ENCODE measurements around the gene CFAP97D2.
"Not testable (repeated sequence)": the region's sequence is repeated elsewhere in the genome, so short reads cannot be mapped to it uniquely, and the experiment has no call there.

Gene CFAP97D2

DNA sequence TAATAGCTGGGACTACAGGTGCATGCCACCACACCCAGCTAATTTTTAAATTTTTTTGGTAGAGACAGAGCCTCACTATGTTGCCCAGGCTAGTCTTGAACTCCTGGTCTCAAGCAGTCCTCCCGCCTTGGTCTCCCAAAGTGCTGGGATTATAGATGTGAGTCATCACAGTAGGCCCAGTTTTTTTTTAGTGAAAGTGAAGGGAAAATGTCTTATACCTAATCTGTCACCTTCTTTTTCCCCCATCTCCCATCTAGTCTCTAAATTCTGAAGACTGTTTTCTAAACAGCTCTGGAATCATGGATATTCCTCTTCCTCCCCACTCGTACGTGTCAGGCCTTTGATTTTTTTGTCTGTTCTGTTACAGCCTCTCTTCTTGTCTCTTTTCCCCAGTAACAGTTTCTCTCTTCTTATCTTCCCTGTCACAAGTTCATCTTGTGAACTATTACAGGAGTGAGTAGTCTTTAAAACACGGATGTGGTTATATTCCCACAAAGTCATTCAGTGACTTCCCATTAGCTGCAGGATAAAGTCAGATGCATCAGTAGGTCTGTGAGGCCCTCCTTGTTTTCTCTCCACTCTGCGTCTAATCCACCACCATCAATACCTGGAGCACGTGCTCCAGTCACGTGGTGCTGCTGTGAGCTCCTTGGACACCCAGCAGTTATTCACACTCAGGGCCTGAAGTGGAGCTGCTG, 58.5 kb downstream of the CFAP97D2 start:
- DNase-seq: no peak

DNA sequence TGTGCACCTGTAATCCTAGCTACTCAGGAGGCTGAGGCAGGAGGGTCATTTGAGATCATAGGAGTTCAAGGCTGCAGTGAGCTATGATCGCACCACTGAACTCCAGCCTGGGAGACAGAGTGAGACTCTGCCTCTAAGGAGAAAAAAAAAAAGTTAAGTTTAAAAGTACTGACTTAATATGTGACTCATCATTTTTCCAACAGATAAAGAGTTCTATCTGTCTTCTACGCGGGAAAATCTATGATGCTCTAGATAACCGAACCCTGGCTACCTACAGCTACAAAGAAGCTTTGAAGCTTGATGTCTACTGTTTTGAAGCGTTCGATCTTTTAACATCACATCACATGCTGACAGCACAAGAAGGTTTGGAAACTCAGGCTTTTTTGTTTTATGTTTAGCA, 62.9 kb downstream of the CFAP97D2 start:
- DNase-seq: no peak

DNA sequence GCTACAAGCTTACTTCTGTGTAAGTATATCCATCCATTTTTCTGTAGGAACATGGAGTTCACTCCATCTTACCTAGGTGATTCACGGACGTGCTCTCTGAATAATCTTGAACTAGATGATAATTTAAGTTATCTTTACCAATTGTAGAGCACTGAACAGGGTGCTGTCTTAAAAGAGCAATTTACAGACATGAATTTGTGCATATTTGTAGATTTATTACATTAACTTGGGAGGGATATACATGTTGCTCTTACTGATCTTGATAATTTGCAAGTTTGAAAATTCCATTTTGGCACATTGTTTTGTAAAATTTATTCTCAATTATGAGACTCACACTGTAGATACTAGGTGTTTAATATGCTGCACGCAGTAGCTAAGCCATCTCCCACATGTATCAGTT, 64.9 kb downstream of the CFAP97D2 start:
- no peak for DNase-seq

DNA sequence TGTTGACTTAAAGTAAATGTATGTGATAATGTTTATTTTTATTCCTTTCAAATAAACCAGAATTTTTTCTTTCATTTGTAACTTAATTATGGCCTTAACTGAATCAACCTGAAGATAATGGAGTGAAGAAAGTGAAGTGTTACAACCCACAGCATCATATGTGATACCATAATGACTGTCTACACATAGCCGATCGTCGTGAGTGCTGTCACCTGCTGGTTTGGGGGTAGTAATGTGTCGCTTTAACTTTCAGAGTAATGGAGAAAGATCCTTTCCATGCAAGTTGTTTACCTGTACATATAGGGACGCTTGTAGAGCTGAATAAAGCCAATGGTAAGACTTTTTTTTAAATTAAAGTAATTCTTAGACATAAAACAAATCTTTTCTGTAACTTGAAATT, 65.6 kb downstream of the CFAP97D2 start:
- no peak for DNase-seq

DNA sequence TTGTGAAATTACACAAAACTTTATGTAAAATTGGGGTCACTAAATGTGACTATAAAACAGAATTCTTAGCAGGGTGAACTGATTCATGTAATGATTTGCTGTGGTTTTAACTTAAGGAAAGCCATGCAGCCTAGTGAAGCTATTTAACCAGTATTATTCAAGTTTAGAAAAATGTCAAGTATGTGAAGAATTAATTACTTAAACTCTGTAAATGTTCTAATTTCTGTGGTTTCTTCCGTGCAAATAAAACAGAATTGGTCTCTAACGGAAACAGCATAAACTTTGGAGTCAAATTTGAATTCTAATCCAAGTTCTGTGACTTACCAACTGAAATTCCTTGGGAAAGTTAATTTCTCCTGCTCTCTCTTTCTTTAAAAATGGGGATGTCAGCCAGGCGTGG, 69.0 kb downstream of the CFAP97D2 start:
- DNase-seq: no peak

DNA sequence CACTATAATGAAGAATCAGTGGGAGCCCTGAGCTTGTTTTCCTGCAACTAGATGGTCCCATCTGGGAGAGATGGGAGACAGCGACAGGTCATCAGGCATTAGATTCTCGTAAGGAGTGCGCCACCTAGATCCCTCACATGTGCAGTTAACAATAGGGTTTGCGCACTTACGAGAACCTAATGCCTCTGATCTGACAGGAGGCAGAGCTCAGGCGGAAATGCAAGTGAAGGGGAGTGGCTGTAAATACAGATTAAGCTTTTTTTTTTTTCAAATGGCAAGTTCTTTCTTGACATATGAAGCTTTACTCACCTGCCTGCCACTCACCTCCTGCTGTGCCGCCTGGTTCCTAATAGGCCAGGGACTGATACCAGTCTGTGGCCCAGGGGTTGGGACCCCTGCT, 70.0 kb downstream of the CFAP97D2 start:
- DNase-seq: no peak

DNA sequence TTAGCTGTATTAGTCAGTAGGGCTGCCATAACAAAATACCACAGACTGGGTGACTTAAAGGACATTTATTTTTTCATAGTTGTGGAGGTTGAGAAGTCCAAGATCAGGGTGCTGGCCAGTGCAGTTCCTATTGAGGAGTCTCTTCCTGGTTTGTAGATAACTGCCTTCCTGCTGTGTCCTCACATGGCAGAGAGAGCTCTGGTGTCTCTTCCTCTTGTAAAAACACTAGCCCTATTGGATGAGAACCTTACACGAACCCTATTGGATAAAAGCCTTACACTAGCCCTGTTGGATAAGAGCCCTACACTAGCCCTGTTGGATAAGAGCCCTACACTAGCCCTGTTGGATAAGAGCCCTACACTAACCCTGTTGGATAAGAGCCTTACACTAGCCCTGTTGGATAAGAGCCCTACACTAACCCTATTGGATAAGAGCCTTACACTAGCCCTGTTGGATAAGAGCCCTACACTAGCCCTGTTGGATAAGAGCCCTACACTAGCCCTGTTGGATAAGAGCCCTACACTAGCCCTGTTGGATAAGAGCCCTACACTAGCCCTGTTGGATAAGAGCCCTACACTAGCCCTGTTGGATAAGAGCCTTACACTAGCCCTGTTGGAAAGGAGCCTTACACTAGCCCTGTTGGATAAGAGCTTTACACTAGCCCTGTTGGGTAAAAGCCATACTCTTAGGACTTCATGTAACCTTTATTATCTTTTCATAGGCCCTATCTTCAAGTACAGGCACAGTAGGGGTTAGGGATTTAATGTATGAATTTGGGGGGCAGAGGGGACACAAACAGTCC, 72.8 kb downstream of the CFAP97D2 start:
- DNase-seq: not testable (repeated sequence)

DNA sequence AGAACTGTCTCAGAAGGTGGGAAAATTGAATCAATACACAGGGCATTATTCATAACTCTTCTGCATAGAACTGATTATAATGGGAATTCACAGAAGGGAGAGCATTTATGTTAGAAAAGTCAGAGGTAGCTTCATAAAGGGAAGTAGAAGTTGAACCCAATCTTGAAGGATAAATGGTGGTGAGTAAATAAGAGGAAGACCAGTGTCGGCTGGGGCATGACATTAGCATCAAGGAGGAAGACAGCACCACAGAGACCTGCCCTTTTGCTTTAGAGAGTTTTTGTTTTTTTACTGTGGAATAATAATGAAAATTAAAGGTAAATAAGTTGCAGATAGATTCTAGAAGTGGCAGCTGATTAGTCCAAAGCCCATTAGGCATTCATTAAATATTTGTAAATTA, 77.5 kb downstream of the CFAP97D2 start:
- DNase-seq: no peak

DNA sequence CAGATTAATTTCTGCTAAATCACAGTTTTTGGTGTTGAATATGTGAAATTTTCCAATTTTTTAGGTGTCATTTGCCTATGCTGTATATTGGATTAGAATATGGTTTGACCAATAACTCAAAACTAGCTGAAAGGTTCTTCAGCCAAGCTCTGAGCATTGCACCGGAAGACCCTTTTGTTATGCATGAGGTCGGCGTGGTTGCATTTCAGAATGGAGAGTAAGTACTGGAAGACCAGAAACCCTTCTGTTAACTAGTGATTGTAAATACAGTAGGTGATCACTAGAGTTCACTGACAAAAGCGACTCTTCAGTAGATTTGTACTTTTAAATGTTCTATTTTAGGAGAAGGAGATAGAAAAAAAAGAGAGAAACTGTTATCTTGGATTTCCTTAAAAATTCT, 78.0 kb downstream of the CFAP97D2 start:
- DNase-seq: no peak

DNA sequence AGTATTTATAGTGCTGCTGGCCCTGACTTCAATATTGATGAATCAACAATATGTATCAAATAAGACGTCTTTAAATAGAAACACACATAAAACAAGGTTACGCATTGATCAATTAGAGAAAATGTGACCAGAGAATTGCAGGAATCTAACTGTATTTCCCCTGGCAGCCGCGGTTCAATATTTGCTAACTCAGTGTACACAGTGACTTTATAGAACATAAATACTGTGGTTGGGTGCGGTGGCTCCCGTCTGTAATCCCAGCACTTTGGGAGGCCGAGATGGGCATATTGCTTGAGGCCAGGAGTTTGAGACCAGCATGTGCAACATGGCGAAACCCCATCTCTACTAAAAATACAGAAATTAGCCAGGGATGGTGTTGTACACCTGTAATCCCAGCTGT, 79.5 kb downstream of the CFAP97D2 start:
- no peak for DNase-seq

DNA sequence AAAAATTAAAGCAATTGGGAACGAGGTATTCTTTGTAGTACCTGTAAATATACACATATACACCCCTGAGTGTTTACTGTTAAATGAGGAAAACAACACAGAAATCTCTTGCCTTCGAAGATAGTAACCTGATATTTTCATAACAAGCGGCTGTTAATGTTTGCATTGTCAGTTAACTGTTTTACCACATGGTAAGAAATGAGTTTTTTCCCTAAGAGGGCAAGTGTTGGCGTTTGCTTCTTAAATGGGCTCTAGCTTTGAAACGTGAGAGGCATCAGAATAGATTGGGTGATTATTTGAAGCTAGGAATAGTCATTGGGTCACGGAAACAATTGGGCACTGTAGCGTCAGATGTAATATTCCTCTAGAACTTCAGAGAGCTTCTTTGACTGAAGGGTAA, 80.3 kb downstream of the CFAP97D2 start:
- DNase-seq: no peak

DNA sequence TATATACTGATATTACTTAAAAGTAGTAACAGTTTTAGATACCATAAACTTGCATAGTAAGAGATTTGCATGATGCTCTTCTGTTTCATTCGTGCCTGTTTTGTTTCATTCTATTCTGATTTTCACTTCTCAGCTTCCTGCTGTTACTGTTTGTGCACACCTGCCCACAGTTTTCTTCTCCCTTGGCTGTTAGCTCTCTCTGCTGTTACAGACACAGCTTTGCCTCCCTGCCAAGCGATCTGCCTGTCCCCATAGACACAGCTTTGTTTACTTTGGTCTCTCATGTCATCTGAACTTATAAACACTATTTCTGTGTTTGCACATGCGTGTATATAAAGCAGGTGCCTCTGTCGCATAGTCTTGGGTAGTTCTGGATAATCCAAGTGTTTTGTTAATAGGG, 80.9 kb downstream of the CFAP97D2 start:
- no peak for DNase-seq

DNA sequence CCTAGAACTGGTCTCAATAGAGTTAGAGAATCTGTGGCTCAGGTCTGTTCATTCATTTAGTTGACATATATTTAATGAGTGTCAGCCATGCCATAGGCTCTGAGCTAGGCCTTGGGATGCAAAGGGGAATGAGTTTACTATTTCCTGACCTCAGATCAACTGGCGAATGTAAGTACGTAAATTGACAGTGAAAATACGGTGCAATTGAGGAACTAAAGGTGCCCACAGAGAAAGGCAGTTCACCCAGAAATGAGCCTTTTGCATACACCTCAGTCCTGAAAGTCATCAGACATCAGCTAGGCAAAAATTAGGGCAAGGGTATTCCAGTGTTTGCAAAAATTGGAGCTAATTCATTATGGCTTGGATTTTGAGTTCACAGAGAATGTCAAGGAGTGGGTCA, 81.8 kb downstream of the CFAP97D2 start:
- no peak for DNase-seq

DNA sequence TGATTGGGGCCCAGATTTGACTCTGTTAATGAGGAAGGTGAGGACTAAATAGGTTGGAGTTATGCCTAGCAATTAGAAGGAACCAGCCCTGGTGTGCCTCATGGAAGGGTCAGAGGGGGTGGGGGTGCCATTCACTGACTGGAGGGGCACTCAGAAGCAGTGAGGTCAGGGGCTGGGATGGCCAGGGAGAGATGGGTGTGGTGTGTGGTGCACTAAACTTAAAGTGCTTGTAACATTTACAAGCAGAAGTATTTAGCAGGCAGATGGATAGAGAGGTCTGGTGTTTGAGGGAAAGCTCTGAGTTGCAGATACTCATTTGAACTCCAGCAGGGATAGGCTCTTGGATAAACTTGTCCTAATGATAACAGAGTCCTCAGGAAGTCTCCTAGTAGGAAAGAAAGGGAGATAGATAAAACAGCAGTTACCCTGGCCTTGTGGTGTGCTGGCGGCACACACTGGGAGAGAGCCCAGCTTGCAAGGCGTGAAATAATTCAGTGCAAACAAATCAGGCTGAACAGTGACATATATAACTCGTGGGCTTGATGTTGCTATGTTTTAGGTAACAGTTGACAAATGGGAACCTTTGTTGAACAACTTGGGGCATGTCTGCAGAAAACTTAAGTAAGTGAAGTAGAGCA, 82.4 kb downstream of the CFAP97D2 start:
- DNase-seq: no peak

DNA sequence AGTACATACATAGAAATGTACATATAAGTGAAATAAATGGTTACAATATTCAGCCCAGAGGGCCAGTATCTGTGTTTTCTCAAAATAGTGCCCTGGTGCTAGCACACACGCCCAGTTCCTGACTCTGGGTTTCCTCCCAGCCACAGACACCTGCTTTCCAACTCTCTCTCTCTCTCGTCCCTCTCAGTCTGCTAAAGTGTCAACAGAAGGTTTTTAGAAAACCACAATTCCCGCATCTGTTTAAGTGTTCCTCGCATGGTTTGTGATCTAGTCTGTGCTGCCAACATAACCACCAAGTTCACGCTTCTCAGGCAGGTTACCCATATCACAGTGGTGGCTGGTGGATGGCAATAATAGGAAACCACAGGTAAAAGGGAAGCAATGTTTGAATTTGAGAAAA, 84.5 kb downstream of the CFAP97D2 start:
- no peak for DNase-seq

DNA sequence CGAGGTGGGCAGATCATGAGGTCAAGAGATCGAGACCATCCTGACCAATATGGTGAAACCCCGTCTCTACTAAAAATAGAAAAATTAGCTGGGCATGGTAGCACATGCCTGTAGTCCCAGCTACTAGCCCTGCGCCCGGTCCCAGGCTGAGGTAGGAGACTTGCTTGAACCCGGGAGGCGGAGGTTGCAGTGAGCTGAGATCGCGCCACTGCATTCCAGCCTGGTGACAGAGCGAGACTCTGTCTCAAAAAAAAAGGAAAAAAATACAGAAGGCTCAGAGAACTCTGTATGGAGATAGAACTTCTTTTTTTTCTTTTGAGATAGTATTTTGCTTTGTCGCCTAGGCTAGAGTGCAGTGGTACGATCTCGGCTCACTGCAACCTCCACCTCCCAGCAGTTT, 85.3 kb downstream of the CFAP97D2 start:
- not testable (repeated sequence) for DNase-seq

DNA sequence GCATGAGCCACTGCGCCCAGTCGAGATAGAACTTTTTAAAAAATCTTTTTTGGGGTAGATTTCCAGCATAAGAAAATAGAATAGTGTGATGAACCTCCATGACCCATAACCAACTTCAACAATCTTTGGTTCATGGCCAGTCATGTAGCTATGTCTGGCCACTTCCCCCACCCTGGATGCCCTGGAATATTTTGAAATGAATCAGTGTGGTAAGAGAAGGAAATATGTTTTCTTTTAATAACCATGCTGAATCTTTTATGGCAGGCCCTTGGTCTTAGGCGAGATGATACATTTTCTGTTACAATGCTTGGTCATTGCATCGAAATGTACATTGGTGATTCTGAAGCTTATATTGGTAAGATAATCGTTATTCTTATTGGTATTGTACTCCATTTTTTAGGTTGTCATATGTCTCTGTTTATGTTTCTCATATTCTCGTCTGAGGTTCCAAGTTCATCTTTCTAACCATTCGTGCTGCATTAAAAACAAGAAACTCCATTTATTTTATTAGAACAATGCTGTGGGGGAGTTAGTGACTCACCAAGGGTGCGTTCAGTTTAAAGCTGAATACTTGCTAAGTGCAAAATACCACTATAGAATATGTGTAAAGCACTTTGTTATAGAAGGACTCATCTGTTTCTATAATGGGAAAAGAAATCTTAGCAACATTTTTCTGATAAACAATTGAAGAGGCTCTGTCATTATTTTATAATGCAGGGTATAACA, 86.0 kb downstream of the CFAP97D2 start:
- no peak for DNase-seq

DNA sequence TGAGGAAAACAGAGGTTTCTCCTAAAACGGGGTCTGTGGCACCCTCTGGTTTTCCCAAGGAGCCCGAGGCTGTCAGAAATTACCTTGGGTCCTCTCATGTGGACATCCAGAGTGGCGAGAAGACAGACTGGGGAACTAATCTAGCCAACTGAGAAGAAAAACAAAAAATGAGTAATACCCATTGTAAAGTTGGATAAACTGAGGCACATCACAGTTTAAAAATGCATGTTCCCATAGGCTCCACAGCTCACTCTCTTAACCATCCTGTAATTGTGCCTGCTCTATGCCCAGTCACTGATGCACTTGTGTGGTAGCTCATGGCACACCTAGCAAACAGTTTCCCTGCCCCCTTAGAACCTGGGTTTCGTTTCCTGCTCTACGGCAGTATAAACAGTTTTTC, 87.2 kb downstream of the CFAP97D2 start:
- no peak for DNase-seq

DNA sequence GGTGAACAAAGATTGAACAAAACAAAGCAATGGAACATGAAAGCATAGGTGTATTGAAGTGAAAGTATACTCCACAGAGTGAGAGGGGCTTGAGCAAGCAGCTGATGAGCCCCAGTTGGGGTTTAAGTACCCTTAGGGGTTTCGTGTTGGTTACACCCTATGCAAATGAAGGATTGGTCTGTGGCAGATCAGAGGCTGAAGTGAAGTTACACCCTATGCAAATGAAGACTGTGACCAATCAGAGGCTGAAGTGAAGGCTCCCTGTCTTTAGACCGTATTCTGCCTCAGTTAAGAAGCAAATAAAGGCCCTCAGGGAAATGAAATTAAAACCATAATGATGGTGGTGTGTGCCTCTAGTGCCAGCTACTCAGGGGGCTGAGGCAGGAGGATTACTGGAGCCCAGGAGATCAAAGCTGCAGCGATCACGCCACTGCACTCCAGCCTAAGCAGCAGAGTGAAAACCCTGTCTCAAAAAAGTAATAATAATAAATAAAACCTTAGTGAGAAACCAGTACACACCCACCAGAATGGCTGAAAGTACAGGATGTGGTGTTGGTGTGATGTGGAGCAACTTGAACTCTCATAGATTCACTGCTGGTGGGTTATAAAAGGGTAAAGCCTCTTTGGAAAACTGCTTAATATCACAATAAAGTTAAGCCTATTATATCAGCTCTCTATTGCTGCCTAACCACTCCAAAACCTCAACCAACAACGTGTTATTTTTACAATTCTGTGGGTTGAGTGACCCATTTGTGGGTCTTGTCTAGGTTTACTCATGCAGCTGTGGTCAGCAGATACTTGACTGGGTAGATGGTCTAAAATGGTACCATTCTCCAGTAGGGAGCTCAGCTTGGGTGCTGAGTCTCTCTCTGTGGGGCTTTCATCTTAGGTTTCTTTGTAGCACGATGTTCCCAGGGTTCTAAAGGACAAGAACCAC, 89.6 kb downstream of the CFAP97D2 start:
- DNase-seq: no peak

DNA sequence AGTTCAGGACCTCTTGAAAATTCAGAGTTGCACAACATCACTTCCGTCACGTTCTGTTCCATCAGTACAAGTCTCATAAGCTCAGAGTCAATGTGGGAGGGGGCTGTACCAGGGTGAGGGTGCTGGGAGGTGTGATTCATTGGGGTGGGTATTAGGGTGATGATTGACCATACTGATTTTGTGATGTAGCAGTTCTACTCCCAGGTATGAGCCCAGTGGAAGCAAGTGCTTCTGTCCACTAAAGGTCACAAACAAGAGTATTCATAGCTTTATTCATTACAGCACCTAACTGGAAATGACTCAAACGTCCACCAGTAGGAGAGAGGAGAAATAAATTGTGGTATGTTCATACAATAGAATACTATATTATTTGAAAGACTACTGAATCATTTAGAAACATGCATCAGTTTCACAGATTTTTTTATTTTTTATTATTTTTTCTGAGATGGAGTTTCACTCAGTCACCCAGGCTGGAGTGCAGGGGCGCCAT, 90.3 kb downstream of the CFAP97D2 start:
- DNase-seq: no peak

Measured in activated CD4-positive, alpha-beta T cell treated with anti-CD3 and anti-CD28 coated beads, Interleukin-2, amount 50 U/mL, for 48 hours (primary cell).